Endodermal cell (in vitro differentiated cells): ENCODE measurements around the gene SLX4IP. TPM values are rescaled to one million over a fixed set of nuclear protein-coding genes. Genes with fewer than 3 reads are reported as not detected.

Experiments used
- DNase-seq: peaks from one replicate; pipeline ENCODE4 v3.0.0-alpha.2; 2017
- H3K27ac ChIP-seq: 2 replicates; pipeline ENCODE4 v1.5.1; 2013; ENCODE audit warnings: mild to moderate bottlenecking, low read depth, low read length, moderate library complexity
- H3K27me3 ChIP-seq: 2 replicates; pipeline ENCODE4 v1.6.1; 2013; ENCODE audit warnings: mild to moderate bottlenecking, low read length, moderate library complexity; ENCODE audit not compliant: insufficient read depth, control insufficient read depth, poor library complexity, severe bottlenecking
- H3K36me3 ChIP-seq: 2 replicates; pipeline ENCODE4 v1.7.0; 2013; ENCODE audit warnings: mild to moderate bottlenecking, low read length, moderate library complexity; ENCODE audit not compliant: control insufficient read depth, insufficient read depth
- H3K4me1 ChIP-seq: one replicate; pipeline ENCODE4 v1.7.0; 2013; ENCODE audit warnings: low read length; ENCODE audit not compliant: control insufficient read depth, insufficient read depth
- H3K4me3 ChIP-seq: 2 replicates; pipeline ENCODE4 v1.5.1; 2013; ENCODE audit warnings: mild to moderate bottlenecking, low read length, moderate library complexity
- H3K9ac ChIP-seq: 2 replicates; pipeline ENCODE4 v1.6.1; 2013; ENCODE audit warnings: mild to moderate bottlenecking, low read length, moderate library complexity; ENCODE audit not compliant: poor library complexity, severe bottlenecking; ENCODE audit errors: extremely low read depth
- H3K9me3 ChIP-seq: 2 replicates; pipeline ENCODE4 v1.6.1; 2013; ENCODE audit warnings: mild to moderate bottlenecking, low read length, moderate library complexity; ENCODE audit not compliant: control insufficient read depth
- H3K27ac Mint-ChIP-seq: 2 replicates; pipeline ENCODE4 v1.8.0; 2020; ENCODE audit warnings: mixed read lengths
- H3K27me3 Mint-ChIP-seq: 2 replicates; pipeline ENCODE4 v1.8.0; 2021; ENCODE audit warnings: mild to moderate bottlenecking, mixed read lengths; ENCODE audit not compliant: insufficient read depth
- H3K36me3 Mint-ChIP-seq: 2 replicates; pipeline ENCODE4 v1.8.0; 2020; ENCODE audit warnings: low read depth, mixed read lengths
- H3K4me1 Mint-ChIP-seq: 2 replicates; pipeline ENCODE4 v1.8.0; 2020; ENCODE audit warnings: mixed read lengths
- H3K4me3 Mint-ChIP-seq: 2 replicates; pipeline ENCODE4 v1.8.0; 2020; ENCODE audit warnings: mild to moderate bottlenecking, moderate library complexity, mixed read lengths
- H3K9me3 Mint-ChIP-seq: 2 replicates; pipeline ENCODE4 v1.8.0; 2020; ENCODE audit warnings: mild to moderate bottlenecking, mixed read lengths
- CTCF ChIP-seq: fragments of 200-600 bp; sonication (generic); conservative IDR thresholded peaks from 2 replicates; pipeline ENCODE4 v1.5.0; 2021; ENCODE audit warnings: antibody characterized with exemption, mild to moderate bottlenecking
- WGBS, 2 experiments: methylation state at CpG; one replicate each; pipeline versions ENCODE4 v1.1.5 to v1.1.7; 2013; ENCODE audit warnings: missing lambda C conversion rate in 2 of 2, mixed read lengths in 1 of 2; ENCODE audit not compliant: insufficient coverage in 1 of 2, insufficient read length in 1 of 2; 5-methylcytosine and 5-hydroxymethylcytosine counted together
- total RNA-seq, 2 donors: library from RNA; stranded (reverse); fragmentation: NEBNext Ultra II Directional in 1 of 2; extraction: Animal tissue kit (Norgen Biotek cat#: 25700) in 1 of 2; gene quantifications; 2 replicates in 1 of 2; 3 replicates in 1 of 2; pipeline ENCODE4 v1.2.1, GENCODE V29; 2021

The SLX4IP gene
- total RNA-seq, 2 donors from 2014 or later, result 9.2 to 9.5 TPM

- H3K9ac ChIP-seq, result no peak overlapping the region
- no peaks in the 10 kb centered on the region for H3K9me3 Mint-ChIP-seq
- H3K27me3 ChIP-seq, result no peaks in the 10 kb centered on the region
- 92% methylated on average over 8 to 14 of the region's 14 CpGs for WGBS, 2 experiments
- H3K4me1 Mint-ChIP-seq, result peaks cover 22% of the 10 kb centered on the region
- no peak overlapping the region for H3K4me3 Mint-ChIP-seq
- H3K36me3 ChIP-seq, result no peaks in the 10 kb centered on the region
- H3K9me3 ChIP-seq, result no peaks in the 10 kb centered on the region
- H3K4me1 ChIP-seq, result peaks cover 10% of the 10 kb centered on the region
- H3K4me3 ChIP-seq, result no peak overlapping the region
- H3K36me3 Mint-ChIP-seq, result no peaks in the 10 kb centered on the region
- TF ChIP-seq CTCF, result no peak
- no peak overlapping the region for H3K27ac Mint-ChIP-seq
- H3K27me3 Mint-ChIP-seq, result no peaks in the 10 kb centered on the region
- peak; percentile 32 for DNase-seq
- no peak overlapping the region for H3K27ac ChIP-seq
These were observed 115.4 kb downstream of the SLX4IP start for GRCh38 chr20:10550204-10551118.

GRCh38 chr20:10551732-10552724 is 116.9 kb downstream of the SLX4IP start:
- Mint-ChIP-seq H3K4me1 (peaks cover 22% of the 10 kb centered on the region), H3K27ac (no peak overlapping the region), H3K36me3 (no peaks in the 10 kb centered on the region), H3K9me3 (no peaks in the 10 kb centered on the region), H3K27me3 (no peaks in the 10 kb centered on the region), H3K4me3 (no peak overlapping the region)
- Histone ChIP-seq H3K36me3 (no peaks in the 10 kb centered on the region), H3K9ac (no peak overlapping the region), H3K27ac (no peak overlapping the region), H3K27me3 (no peaks in the 10 kb centered on the region), H3K9me3 (no peaks in the 10 kb centered on the region), H3K4me3 (no peak overlapping the region), H3K4me1 (peaks cover 10% of the 10 kb centered on the region)
- DNase-seq, result peak; percentile 78
- 83 to 94% methylated on average over 6 to 8 of the region's 8 CpGs for WGBS, 2 experiments
- TF ChIP-seq CTCF, result no peak

- Histone ChIP-seq H3K9me3 (no peaks in the 10 kb centered on the region), H3K36me3 (no peaks in the 10 kb centered on the region), H3K9ac (no peak overlapping the region), H3K27me3 (no peaks in the 10 kb centered on the region), H3K4me1 (peaks cover 10% of the 10 kb centered on the region), H3K27ac (no peak overlapping the region), H3K4me3 (no peak overlapping the region)
- peak; percentile 85 for DNase-seq
- Mint-ChIP-seq H3K27ac (no peak overlapping the region), H3K27me3 (no peaks in the 10 kb centered on the region), H3K4me3 (no peak overlapping the region), H3K9me3 (no peaks in the 10 kb centered on the region), H3K36me3 (no peaks in the 10 kb centered on the region), H3K4me1 (peaks cover 25% of the 10 kb centered on the region)
- peak; percentile 92 for TF ChIP-seq CTCF
- 32 to 40% methylated on average over 1 to 4 of the region's 5 CpGs for WGBS, 2 experiments
These were observed 118.3 kb downstream of the SLX4IP start for GRCh38 chr20:10553326-10553984.
